GM15510 (cell line): ENCODE data around the gene CD8B2.

ENCODE experiments used
- POLR2A ChIP-seq: IDR thresholded peaks from 3 replicates; pipeline ENCODE4 v1.6.1; 2011; ENCODE audit warnings: borderline replicate concordance; ENCODE audit not compliant: insufficient read length; ENCODE audit errors: extremely low read depth

CD8B2 gene

DNA sequence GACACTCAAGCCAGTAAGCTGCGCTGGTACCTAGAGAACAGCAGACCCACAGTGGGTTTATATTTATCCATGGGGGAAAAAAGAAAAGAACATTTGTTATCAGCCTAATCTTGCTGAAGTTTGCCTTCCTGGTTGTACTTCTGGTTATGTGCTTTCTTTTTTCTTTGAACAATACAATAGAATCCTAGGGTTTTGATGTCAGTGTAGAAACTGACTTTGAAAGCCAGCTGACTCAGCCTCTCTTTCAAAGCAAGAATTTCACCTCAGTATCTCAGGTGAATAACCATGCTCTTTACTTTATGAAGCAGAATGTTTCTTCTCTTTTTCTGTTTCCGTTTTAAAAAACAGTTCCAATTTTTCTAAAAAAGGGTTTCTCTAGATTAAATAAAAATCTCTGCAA lies 78.4 kb downstream of the CD8B2 start:
- no peak for TF ChIP-seq POLR2A

DNA sequence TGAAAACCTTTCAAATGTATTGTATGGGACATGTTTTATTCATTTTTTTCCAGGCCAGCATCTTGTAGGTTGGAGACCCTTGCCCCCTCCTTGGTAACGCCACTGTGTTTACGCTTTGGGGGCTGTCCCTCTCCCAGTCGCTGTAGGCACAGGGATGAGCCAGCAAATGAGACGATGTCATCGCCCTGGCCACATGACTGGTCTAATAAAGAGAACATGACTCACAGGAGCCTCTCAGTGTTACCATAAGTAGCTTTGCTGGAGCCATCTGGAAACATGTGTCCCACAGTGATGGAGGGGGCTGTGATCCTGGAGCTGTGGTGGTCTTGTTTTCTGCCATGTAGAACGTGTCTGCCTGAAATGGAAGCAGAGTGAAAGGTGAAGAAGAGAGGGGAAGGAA lies 78.9 kb downstream of the CD8B2 start:
- no peak for TF ChIP-seq POLR2A

DNA sequence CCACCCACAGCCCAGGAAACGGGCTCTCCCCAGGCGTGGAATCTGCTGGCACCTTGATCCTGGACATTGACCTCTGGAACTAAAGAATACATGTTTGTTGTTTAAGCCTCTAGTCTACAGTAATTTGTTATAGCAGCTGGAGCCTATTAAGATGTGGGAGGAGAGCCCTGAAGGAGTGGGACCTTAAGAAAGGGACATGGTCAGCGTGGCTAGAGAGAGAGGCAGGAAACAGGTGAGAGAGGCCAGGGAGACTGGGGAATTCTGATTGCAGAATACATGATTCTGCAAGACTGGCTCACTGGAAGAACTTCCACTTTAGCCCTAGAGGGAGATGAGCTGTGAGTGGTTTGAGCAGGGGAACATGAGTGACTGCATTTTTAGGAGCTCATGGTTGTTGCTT lies 83.2 kb downstream of the CD8B2 start:
- TF ChIP-seq POLR2A, result no peak
